H1 (cell line): Measurements from ENCODE around the gene DNAAF3. TPM values are rescaled to one million over a fixed set of nuclear protein-coding genes. Genes with fewer than 3 reads are reported as not detected.

ENCODE experiments used
- ATF3 ChIP-seq: IDR thresholded peaks from 2 replicates; pipeline ENCODE4 v1.6.1; 2011; ENCODE audit warnings: low read depth, mild to moderate bottlenecking, low read length; ENCODE audit not compliant: insufficient read depth
- BCL11A ChIP-seq, 2 experiments: IDR thresholded peaks; one replicate each; pipeline ENCODE4 v1.6.1; 2011; ENCODE audit warnings: low read depth in 2 of 2, low read length in 2 of 2, mild to moderate bottlenecking in 2 of 2
- CBX8 ChIP-seq: fragments of 300-800, 300-1000 bp; sonication (generic); IDR thresholded peaks from 2 replicates; pipeline ENCODE4 v1.7.1; 2016; ENCODE audit warnings: low read depth, low read length, borderline replicate concordance
- CEBPB ChIP-seq: IDR thresholded peaks from 2 replicates; pipeline ENCODE4 v1.6.1; 2012; ENCODE audit warnings: low read depth, low read length
- CHD1 ChIP-seq: IDR thresholded peaks from 2 replicates; pipeline ENCODE4 v1.6.1; 2012; ENCODE audit warnings: low read depth, low read length, improper control_type of control experiment
- CREB1 ChIP-seq: IDR thresholded peaks from 2 replicates; pipeline ENCODE4 v1.6.1; 2012; ENCODE audit warnings: inconsistent platforms
- CTBP2 ChIP-seq: IDR thresholded peaks from 2 replicates; pipeline ENCODE4 v1.7.0; 2011; ENCODE audit warnings: borderline replicate concordance, mild to moderate bottlenecking, moderate library complexity, mixed read lengths, low read length; ENCODE audit not compliant: insufficient read depth, insufficient read length
- EP300 ChIP-seq, 2 experiments: IDR thresholded peaks; 1 replicate in 1 of 2; 2 replicates in 1 of 2; pipeline ENCODE4 v1.6.1; 2011 to 2012; ENCODE audit warnings: low read depth in 2 of 2, low read length in 2 of 2, mild to moderate bottlenecking in 2 of 2, borderline replicate concordance in 1 of 2, inconsistent platforms in 1 of 2, moderate library complexity in 1 of 2
- GABPA ChIP-seq: IDR thresholded peaks from 2 replicates; pipeline ENCODE4 v1.6.1; 2011; ENCODE audit warnings: mild to moderate bottlenecking, low read length, moderate library complexity, borderline replicate concordance; ENCODE audit not compliant: insufficient read depth
- GTF2F1 ChIP-seq: IDR thresholded peaks from 2 replicates; pipeline ENCODE4 v1.6.1; 2012; ENCODE audit warnings: low read depth, low read length, improper control_type of control experiment, borderline replicate concordance
- JUN ChIP-seq: IDR thresholded peaks from 2 replicates; pipeline ENCODE4 v1.6.1; 2011; ENCODE audit warnings: low read depth, mild to moderate bottlenecking, improper control_type of control experiment, low read length
- JUND ChIP-seq: IDR thresholded peaks from 2 replicates; pipeline ENCODE4 v1.6.1; 2011; ENCODE audit warnings: mild to moderate bottlenecking, improper control_type of control experiment, low read length
- KDM1A ChIP-seq: fragments of 200-600, 300-600 bp; sonication (generic); IDR thresholded peaks from 2 replicates; pipeline ENCODE4 v1.7.1; 2016; ENCODE audit warnings: mild to moderate bottlenecking, low read length, borderline replicate concordance
- MAFK ChIP-seq: IDR thresholded peaks from 2 replicates; pipeline ENCODE4 v1.6.1; 2012; ENCODE audit warnings: low read depth, mild to moderate bottlenecking, improper control_type of control experiment, low read length
- MAX ChIP-seq: IDR thresholded peaks from 2 replicates; pipeline ENCODE4 v1.6.1; 2012; ENCODE audit warnings: inconsistent platforms
- POLR2AphosphoS5 ChIP-seq: IDR thresholded peaks from 2 replicates; pipeline ENCODE4 v1.6.1; 2011; ENCODE audit warnings: low read depth, low read length
- POU5F1 ChIP-seq: IDR thresholded peaks from 2 replicates; pipeline ENCODE4 v1.6.1; 2011; ENCODE audit warnings: low read depth, mild to moderate bottlenecking, low read length, moderate library complexity
- RFX5 ChIP-seq: IDR thresholded peaks from 2 replicates; pipeline ENCODE4 v1.6.1; 2011; ENCODE audit warnings: low read depth, low read length, improper control_type of control experiment, borderline replicate concordance
- SAP30 ChIP-seq: fragments of 300-600 bp; sonication (generic); IDR thresholded peaks from 2 replicates; pipeline ENCODE4 v1.7.1; 2012; ENCODE audit warnings: low read length, moderate library complexity, mild to moderate bottlenecking, inconsistent platforms; ENCODE audit not compliant: insufficient read depth, insufficient replicate concordance
- SP1 ChIP-seq: IDR thresholded peaks from 2 replicates; pipeline ENCODE4 v1.6.1; 2011; ENCODE audit warnings: low read depth, low read length
- SRF ChIP-seq: IDR thresholded peaks from 2 replicates; pipeline ENCODE4 v1.6.1; 2011; ENCODE audit warnings: mild to moderate bottlenecking, low read depth, low read length, moderate library complexity
- SUZ12 ChIP-seq: fragments of 200-600 bp; sonication (generic); IDR thresholded peaks from 2 replicates; pipeline ENCODE4 v1.6.1; 2012; ENCODE audit warnings: mild to moderate bottlenecking, inconsistent platforms, low read length, moderate library complexity, mixed read lengths
- TCF12 ChIP-seq: IDR thresholded peaks from 2 replicates; pipeline ENCODE4 v1.6.1; 2011; ENCODE audit warnings: low read depth, mild to moderate bottlenecking, low read length
- polyA plus RNA-seq, 7 experiments: library from polyadenylated mRNA; depleted of rRNA in 3 of 7; stranded (reverse) in 5 of 7; unstranded in 2 of 7; fragments of >200 nt in 5 of 7; fragments of 200-250 nt in 2 of 7; gene quantifications; 1 replicate in 5 of 7; 2 replicates in 1 of 7; 4 replicates in 1 of 7; pipeline versions ENCODE4 v1.2.1 to v1.2.3, GENCODE V29; 2011 to 2013; ENCODE audit warnings: missing spikeins in 2 of 7, mixed read lengths in 2 of 7
- total RNA-seq: library from RNA; stranded (reverse); fragmentation: NEBNext Ultra II Directional; extraction: Animal tissue kit (Norgen Biotek cat#: 25700); gene quantifications from 2 replicates; pipeline ENCODE4 v1.2.1, GENCODE V29; 2021

DNAAF3 gene
- total and polyA plus RNA-seq, 2 of the 8 experiments (the other 6 are each of a cell fraction or from before 2014, with no cell fraction given) = 5.4 to 8.0 TPM

GRCh38 chr19:55117663-55118391 is 48.6 kb downstream of the DNAAF3 start (continued):
- TF ChIP-seq SP1 (0 out of 2 replicates have a peak, but pooled peaks have one; percentile 39), ATF3 (0 out of 2 replicates have a peak, but pooled peaks have one; percentile 49), GTF2F1 (no peak), GABPA (no peak), SUZ12 (no peak), RFX5 (no peak), SAP30 (no peak), EP300 (IDR thresholded peaks at IDR 0.05; ENCODE audit: borderline replicate concordance in 1 of 2, low read depth in 2 of 2, low read length in 2 of 2) (no peak; a peak in 1 of 3 replicates), POU5F1 (no peak), POLR2AphosphoS5 (0 out of 2 replicates have a peak, but pooled peaks have one; percentile 21), JUND (peak; percentile 30; the same call in 1 of the 2 replicates), KDM1A (no peak; the same call in 1 of the 2 replicates), JUN (no peak), CREB1 (peak; percentile 94), CHD1 (no peak), CEBPB (no peak), MAFK (no peak), CBX8 (no peak), BCL11A (IDR thresholded peaks at IDR 0.05; ENCODE audit: low read depth in 2 of 2, low read length in 2 of 2) (no peak), SRF (no peak), TCF12 (no peak), MAX (no peak), CTBP2 (no peak)
